Epithelial cell of esophagus (primary cell): ENCODE data around the gene DCLK2.

Experiments
- DNase-seq: peaks from one replicate; pipeline ENCODE4 v3.0.0; 2010; ENCODE audit warnings: low read depth
- H3K4me3 ChIP-seq: 2 replicates; pipeline ENCODE4 v1.5.1; 2011; ENCODE audit warnings: mild to moderate bottlenecking, low read length, control low read depth
- TF ChIP-seq, protein P1 (sequence below): IDR thresholded peaks from 2 replicates; pipeline ENCODE4 v1.5.1; 2011; ENCODE audit warnings: low read depth, mild to moderate bottlenecking, low read length, control low read depth, inconsistent platforms; ENCODE audit not compliant: insufficient read depth; ENCODE audit errors: missing control alignments

The DCLK2 gene

DNA sequence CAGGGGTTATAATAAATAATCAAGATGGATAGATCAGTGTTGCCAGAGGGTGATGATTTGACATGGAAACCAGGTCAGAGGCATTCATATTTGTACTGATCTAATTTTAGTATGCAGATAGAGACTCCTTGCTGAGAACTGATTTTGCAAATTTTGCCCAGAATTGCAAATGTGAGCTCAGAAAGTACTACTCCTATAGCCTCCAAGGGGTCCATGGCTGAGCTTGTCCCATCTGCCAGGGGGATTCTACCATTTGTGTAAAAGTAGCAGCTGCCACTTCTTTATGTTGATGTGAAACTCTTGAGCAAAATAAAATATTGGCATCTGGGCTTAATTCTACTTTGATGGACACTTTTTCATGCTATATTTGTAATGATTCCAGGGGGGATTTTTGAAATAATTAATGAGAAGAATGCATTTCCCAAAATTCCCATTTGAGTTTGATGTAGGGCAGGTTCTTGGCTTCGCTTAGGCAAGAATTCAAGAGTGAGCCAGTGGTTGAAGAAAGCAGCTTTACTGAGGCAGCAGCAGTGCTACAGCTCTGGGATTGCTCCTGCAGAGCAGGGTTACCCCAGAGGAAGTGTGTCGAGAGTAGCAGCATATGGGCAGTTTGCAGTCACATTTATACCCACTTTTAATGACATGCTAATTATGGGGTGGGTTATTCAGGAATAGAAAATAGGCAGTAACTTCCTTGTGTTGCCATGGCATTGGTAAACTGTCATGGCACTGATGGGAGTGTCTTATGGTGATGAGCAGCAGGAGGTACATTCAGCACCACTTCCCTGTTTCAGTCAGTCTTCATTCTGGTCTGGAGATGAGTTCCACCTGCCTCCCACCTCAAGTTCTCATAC is 38.7 kb upstream of the DCLK2 start:
- no peak overlapping the region for H3K4me3 ChIP-seq
- TF ChIP-seq, protein P1, sequence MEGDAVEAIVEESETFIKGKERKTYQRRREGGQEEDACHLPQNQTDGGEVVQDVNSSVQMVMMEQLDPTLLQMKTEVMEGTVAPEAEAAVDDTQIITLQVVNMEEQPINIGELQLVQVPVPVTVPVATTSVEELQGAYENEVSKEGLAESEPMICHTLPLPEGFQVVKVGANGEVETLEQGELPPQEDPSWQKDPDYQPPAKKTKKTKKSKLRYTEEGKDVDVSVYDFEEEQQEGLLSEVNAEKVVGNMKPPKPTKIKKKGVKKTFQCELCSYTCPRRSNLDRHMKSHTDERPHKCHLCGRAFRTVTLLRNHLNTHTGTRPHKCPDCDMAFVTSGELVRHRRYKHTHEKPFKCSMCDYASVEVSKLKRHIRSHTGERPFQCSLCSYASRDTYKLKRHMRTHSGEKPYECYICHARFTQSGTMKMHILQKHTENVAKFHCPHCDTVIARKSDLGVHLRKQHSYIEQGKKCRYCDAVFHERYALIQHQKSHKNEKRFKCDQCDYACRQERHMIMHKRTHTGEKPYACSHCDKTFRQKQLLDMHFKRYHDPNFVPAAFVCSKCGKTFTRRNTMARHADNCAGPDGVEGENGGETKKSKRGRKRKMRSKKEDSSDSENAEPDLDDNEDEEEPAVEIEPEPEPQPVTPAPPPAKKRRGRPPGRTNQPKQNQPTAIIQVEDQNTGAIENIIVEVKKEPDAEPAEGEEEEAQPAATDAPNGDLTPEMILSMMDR, result no peak
- no peak for DNase-seq

DNA sequence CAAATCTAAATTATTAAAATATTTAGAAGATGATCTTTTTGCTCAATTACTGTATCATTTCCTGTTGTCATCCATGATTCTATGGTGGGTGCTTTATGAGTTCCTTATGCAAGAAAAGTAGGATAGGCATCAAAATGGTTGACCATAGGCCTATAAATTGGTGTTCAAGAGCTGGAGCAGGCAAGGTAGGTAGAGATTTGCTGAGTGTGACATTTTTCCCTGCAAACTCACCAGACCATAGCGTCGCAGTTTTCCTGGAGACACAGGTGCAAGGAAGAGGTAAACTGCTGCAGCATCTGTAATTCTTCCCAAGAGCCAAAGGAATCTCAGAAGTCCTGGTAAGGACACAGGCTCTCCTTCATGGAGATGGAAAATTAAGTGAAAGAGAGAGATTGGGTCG is 33.7 kb upstream of the DCLK2 start:
- DNase-seq, result no peak
- H3K4me3 ChIP-seq, result no peak overlapping the region
- TF ChIP-seq, protein P1, result no peak

DNA sequence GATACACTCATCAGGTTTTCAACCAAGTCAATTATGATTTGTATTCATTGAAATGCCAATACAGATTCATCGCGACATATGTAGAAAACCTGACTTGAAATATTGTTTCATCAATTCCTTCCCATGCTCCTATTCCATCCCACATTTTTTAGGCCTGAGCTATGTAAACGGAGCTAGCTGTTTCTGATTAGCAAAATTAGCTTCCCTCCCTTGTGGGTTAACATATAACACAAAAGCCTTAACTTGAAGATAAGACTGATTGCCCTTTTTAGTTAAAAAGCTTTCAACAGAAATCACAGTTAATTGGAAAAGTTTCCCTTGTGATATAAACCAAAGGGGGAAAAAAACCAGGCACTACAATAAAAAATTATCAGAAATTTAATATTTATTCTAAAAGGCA is 32.8 kb upstream of the DCLK2 start:
- no peak for DNase-seq
- H3K4me3 ChIP-seq, result no peak overlapping the region
- TF ChIP-seq, protein P1, result no peak

DNA sequence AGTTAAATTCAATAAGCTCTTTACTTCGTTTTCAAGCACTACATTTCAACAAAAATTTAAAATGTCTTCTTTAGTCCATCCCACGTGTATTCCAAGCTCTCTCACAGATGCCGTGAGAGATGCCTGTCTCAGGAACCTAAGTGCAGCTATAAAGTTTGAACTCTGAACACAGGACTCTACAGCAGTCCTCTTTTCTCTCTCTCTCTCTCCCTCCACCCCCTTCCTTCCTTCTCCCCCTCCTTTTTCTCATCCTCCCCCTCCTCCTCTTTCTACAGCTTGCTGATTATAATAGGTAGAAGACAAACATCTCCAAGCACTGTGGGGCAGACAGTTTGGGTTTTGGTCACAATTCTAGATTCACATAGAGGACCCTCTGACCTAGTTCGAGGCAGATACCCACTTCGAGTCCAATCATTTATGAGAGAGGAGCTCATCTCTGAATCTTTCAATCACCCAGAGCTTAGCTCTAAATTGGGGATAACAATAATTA is 31.5 kb upstream of the DCLK2 start:
- TF ChIP-seq, protein P1, result no peak

DNA sequence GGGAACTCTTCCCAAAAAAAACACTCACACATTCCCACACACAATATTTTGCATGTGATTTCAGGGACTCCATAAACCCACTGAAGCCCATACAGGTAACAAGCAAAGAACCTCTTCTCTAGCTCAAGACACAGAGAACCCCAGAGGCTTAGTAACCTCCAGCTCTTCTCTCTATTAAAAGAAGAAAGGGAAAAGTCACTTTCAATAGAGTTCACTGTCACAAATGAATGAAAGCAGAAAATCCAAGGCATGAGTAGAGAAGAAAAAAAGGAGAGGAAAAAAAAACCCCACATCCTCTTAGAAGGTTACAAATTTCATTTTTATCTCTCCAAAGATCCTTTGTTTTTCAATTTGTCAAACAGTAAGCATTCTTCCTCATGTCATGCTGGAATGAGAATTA is 30.7 kb upstream of the DCLK2 start:
- no peak for DNase-seq
- H3K4me3 ChIP-seq, result no peak overlapping the region
- TF ChIP-seq, protein P1, result no peak

More for the DNA sequence above, 31.5 kb upstream of the DCLK2 start:
- DNase-seq, result no peak
- H3K4me3 ChIP-seq, result no peak overlapping the region

DNA sequence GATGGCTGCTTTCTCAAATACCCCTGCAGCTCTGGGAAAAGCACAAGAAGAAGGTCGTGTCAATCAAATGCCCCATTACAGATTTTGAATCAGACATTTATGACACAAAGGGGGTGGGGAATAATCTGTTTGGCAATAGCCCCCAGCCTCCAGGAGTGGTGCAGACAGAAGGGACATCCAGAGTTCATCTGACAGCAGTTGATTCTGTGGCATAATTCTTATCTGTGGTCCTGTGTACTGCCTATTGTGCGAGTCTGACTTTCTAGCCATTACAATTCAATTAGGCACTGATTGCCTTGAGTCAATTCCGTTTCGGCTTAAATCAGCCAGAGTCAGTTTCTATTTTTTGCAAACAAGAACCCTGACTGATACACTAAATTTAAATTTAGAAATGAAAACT is 28.6 kb upstream of the DCLK2 start:
- DNase-seq, result no peak
- no peak overlapping the region for H3K4me3 ChIP-seq
- TF ChIP-seq, protein P1, result no peak

DNA sequence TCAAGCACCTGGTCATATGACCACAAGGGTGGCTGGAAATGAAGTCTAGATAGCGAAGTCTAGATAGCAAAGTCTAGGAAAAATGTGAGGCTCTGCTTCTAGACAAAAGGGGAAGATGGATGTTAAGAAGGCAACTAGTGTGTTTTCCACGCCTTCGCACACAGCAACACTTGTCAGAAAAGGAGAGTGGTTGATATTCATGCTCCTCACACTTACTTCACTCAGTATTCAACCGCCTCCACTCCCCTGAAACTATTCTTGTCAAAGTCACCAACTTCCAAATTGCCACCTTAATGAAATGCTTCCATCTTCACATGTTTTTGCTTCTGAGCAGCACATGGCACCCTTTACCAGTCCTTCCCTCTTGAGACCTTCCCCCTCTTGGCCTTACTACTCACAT is 27.7 kb upstream of the DCLK2 start:
- TF ChIP-seq, protein P1, result no peak
- DNase-seq, result no peak
- H3K4me3 ChIP-seq, result no peak overlapping the region
